Upper lobe of left lung (tissue), 4 donors: ENCODE results near the gene CAMK1D.

ENCODE experiments used
- POLR2A ChIP-seq, 4 donors: fragments of 450-650 bp; IDR thresholded peaks; one replicate each; pipeline ENCODE4 v1.5.1; 2016 to 2017; ENCODE audit warnings: antibody characterized with exemption in 4 of 4, mild to moderate bottlenecking in 2 of 4
- POLR2AphosphoS5 ChIP-seq, 2 donors: sonication (generic); formaldehyde crosslinking; IDR thresholded peaks; one replicate each; pipeline ENCODE4 v1.5.1; 2017; ENCODE audit warnings: antibody characterized with exemption in 2 of 2

GRCh38 chr10:12699258-12699700 is 349.9 kb downstream of the CAMK1D start:
- TF ChIP-seq POLR2A (IDR thresholded peaks at IDR 0.05), result no peak
- TF ChIP-seq POLR2AphosphoS5 (IDR thresholded peaks at IDR 0.05), result peak; percentile 11 to 12
